Esophagus (tissue), 2 donors: ENCODE results near the gene PVR. TPM values are rescaled to one million over a fixed set of nuclear protein-coding genes. Genes with fewer than 3 reads are reported as not detected.

Experiments used
- H3K27ac ChIP-seq, 2 donors: one replicate each; pipeline ENCODE4 v1.5.1; 2013; ENCODE audit warnings: low read depth in 2 of 2, mild to moderate bottlenecking in 2 of 2, inconsistent platforms in 1 of 2, low read length in 1 of 2, moderate library complexity in 1 of 2
- H3K27me3 ChIP-seq, 2 donors: one replicate each; pipeline ENCODE4 v1.6.1; 2013; ENCODE audit warnings: low read length in 2 of 2, control low read depth in 1 of 2, mild to moderate bottlenecking in 1 of 2; ENCODE audit not compliant: insufficient read depth in 2 of 2, control insufficient read depth in 1 of 2
- H3K36me3 ChIP-seq, 2 donors: one replicate each; pipeline ENCODE4 v1.6.1; 2013; ENCODE audit warnings: low read length in 1 of 2; ENCODE audit not compliant: control insufficient read depth in 2 of 2, insufficient read depth in 2 of 2
- H3K4me1 ChIP-seq, 2 donors: one replicate each; pipeline ENCODE4 v1.6.1; 2013; ENCODE audit warnings: low read length in 1 of 2; ENCODE audit not compliant: control insufficient read depth in 2 of 2, insufficient read depth in 2 of 2
- H3K4me3 ChIP-seq, 2 donors: one replicate each; pipeline ENCODE4 v1.5.1; 2013; ENCODE audit warnings: low read length in 2 of 2, mild to moderate bottlenecking in 2 of 2, low read depth in 1 of 2, moderate library complexity in 1 of 2
- H3K9me3 ChIP-seq, 2 donors: one replicate each; pipeline ENCODE4 v1.6.1; 2013; ENCODE audit warnings: mild to moderate bottlenecking in 2 of 2, low read depth in 1 of 2, low read length in 1 of 2, moderate library complexity in 1 of 2; ENCODE audit not compliant: control insufficient read depth in 2 of 2, insufficient read depth in 1 of 2
- WGBS, 2 donors: extraction: QIAGEN DNeasy Blood & Tissue Kit; methylation state at CpG; one replicate each; pipeline ENCODE4 v1.1.7; 2013; 5-methylcytosine and 5-hydroxymethylcytosine counted together
- polyA plus RNA-seq, 2 donors: library from polyadenylated mRNA; stranded (reverse); fragments of 200-250 nt; gene quantifications; one replicate each; pipeline ENCODE4 v1.2.3, GENCODE V29; 2013
- donor health status: healthy with polysubstance abuse.
- donor health status: Bipolar disorder and iron deficiency.

Gene PVR
- polyA plus RNA-seq, 2 donors, result 9.5 to 10.2 TPM

GRCh38 chr19:44641501-44642265 lies 2.0 kb upstream of the PVR start:
- no peaks in the 10 kb centered on the region for H3K36me3 ChIP-seq
- no peak overlapping the region for H3K27ac ChIP-seq
- 88 to 91% methylated on average over 9 of the region's 9 CpGs for WGBS, 2 donors
- no peaks in the 10 kb centered on the region for H3K9me3 ChIP-seq
- H3K27me3 ChIP-seq, result no peaks in the 10 kb centered on the region
- peaks cover 0 to 2% of the 10 kb centered on the region in 2 donors for H3K4me1 ChIP-seq
- no peak overlapping the region for H3K4me3 ChIP-seq

- H3K36me3 ChIP-seq, result peaks cover 0 to 3% of the 10 kb centered on the region in 2 donors
- 55 to 59% methylated on average over 1 of the region's 1 CpG for WGBS, 2 donors
These were observed 1.3 kb upstream of the PVR start for GRCh38 chr19:44642377-44642776.

DNA sequence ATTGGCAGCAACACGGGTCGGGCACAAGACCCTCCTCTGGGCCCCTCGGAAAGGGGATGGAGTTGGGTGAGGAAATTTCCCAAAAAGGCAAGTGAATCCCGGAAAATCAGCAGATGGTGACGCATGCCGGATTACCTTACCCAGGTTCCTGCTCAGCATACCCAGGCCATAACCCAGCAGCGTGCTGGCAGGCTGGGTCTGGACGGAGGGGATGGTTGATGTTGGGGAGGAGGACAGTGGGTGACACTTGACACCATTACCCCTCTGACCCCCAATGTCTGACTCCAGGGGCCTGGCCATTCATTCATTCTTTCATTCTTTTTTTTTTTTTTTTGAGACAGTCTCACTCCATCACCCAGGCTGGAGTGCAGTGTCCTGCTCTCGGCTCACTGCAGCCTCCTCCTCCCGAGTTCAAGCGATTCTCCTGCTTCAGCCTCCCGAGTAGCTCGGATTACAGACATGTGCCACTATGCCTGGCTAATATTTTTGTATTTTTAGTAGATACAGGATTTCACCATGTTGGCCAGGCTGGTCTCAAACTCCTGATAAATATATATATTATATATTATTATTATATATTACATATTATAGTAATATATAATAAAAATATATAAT lies 799 bp downstream of the PVR start:
- H3K27me3 ChIP-seq, result no peaks in the 10 kb centered on the region
- H3K9me3 ChIP-seq, result no peaks in the 10 kb centered on the region
- peak overlapping the region; percentile 60 to 71 for H3K27ac ChIP-seq
- peaks cover 0 to 4% of the 10 kb centered on the region in 2 donors for H3K36me3 ChIP-seq
- H3K4me3 ChIP-seq, result peak overlapping the region; percentile 77 to 86
- H3K4me1 ChIP-seq, result no peaks in the 10 kb centered on the region
- WGBS, 2 donors, result 8 to 9% methylated on average over 13 of the region's 13 CpGs

More at GRCh38 chr19:44642377-44642776, 1.3 kb upstream of the PVR start:
- Histone ChIP-seq H3K27me3 (no peaks in the 10 kb centered on the region), H3K27ac (no peak overlapping the region), H3K9me3 (no peaks in the 10 kb centered on the region), H3K4me3 (no peak overlapping the region), H3K4me1 (peaks cover 0 to 2% of the 10 kb centered on the region in 2 donors)

- Histone ChIP-seq H3K36me3 (peaks cover 0 to 10% of the 10 kb centered on the region in 2 donors), H3K4me1 (no peaks in the 10 kb centered on the region), H3K27me3 (no peaks in the 10 kb centered on the region), H3K9me3 (no peaks in the 10 kb centered on the region), H3K4me3 (no peak overlapping the region), H3K27ac (no peak overlapping the region)
- 77 to 83% methylated on average over 8 of the region's 8 CpGs for WGBS, 2 donors
These were observed 1.8 kb downstream of the PVR start for GRCh38 chr19:44645407-44646048.

DNA sequence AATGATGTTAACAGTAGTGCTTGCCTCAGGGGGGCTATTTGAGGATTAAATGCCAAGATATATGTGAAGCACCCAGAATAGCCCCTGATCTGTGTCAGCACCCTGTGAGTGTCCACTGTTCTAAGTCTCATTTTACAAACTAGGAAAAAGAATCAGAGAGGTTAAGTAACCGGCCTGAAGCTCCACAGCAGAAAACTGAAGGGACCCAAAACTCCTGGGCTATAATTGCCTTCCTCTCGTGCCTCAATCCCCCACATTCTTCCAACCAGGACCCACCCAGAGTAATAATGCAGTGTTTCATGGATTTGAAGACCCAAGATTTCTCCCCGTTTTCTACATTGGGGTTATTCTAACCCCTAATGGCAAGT lies 2.3 kb downstream of the PVR start:
- H3K36me3 ChIP-seq, result peaks cover 0 to 11% of the 10 kb centered on the region in 2 donors
- no peaks in the 10 kb centered on the region for H3K9me3 ChIP-seq
- WGBS, 2 donors, result 95 to 97% methylated on average over 3 of the region's 3 CpGs
- no peaks in the 10 kb centered on the region for H3K4me1 ChIP-seq
- no peak overlapping the region for H3K4me3 ChIP-seq
- H3K27ac ChIP-seq, result no peak overlapping the region
- H3K27me3 ChIP-seq, result no peaks in the 10 kb centered on the region

- no peak overlapping the region for H3K4me3 ChIP-seq
- peaks cover 0 to 18% of the 10 kb centered on the region in 2 donors for H3K36me3 ChIP-seq
- no peaks in the 10 kb centered on the region for H3K9me3 ChIP-seq
- H3K27ac ChIP-seq, result no peak overlapping the region
- H3K27me3 ChIP-seq, result no peaks in the 10 kb centered on the region
- 78 to 82% methylated on average over 31 of the region's 31 CpGs for WGBS, 2 donors
- H3K4me1 ChIP-seq, result no peaks in the 10 kb centered on the region
These were observed 3.4 kb downstream of the PVR start for GRCh38 chr19:44647144-44647543.

DNA sequence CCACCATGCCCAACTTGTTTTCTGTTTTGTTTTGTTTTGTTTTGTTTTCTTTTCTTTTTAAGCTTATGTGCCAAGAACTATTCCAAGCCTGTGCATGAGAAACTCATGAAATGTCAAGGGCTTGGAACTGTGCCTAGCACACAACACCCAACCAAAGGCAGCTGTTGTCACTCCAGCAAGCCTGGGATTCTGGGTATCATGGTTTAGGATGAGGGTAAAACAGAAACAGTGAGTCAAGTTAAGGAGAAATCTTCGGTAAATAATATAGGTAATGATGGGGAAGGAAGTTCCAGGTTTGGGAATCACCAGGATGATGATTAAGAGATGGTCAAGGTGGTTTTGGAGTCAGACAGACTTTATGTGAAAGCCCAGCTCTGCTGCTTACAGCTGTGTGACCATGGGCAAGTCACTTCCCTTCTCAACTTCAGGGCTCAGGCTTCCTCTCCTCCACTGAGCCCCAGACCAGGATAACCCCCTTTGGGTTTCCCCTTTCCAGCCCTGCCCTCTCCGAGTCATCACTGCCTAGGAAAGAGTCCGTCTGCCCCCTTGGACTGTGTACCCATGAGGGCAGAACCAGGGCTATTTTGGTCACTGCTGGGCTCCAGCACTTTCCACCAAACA lies 5.0 kb downstream of the PVR start:
- no peaks in the 10 kb centered on the region for H3K9me3 ChIP-seq
- no peak overlapping the region for H3K4me3 ChIP-seq
- H3K4me1 ChIP-seq, result no peaks in the 10 kb centered on the region
- H3K27me3 ChIP-seq, result no peaks in the 10 kb centered on the region
- H3K27ac ChIP-seq, result no peak overlapping the region
- peaks cover 5 to 28% of the 10 kb centered on the region in 2 donors for H3K36me3 ChIP-seq
- 59 to 67% methylated on average over 3 of the region's 3 CpGs for WGBS, 2 donors

DNA sequence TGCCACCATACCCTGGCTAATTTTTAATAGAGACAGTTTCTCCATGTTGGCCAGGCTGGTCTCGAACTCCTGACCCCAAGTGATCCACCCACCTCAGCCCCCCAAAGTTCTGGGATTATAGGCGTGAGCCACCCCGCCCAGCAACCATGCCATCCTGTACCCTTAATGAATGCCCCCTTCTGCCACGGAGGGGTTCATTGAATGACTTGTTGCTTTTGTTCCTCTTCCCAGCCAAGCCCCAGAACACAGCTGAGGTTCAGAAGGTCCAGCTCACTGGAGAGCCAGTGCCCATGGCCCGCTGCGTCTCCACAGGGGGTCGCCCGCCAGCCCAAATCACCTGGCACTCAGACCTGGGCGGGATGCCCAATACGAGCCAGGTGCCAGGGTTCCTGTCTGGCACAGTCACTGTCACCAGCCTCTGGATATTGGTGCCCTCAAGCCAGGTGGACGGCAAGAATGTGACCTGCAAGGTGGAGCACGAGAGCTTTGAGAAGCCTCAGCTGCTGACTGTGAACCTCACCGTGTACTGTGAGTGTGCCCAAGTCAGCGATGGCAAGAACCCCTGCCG lies 6.0 kb downstream of the PVR start:
- 86 to 91% methylated on average over 15 of the region's 15 CpGs for WGBS, 2 donors

GRCh38 chr19:44653343-44653742 lies 9.6 kb downstream of the PVR start:
- WGBS, 2 donors, result 90 to 95% methylated on average over 5 of the region's 5 CpGs
- H3K36me3 ChIP-seq, result peaks cover 8 to 34% of the 10 kb centered on the region in 2 donors
- H3K27me3 ChIP-seq, result no peaks in the 10 kb centered on the region

More for the DNA sequence above, 6.0 kb downstream of the PVR start:
- no peaks in the 10 kb centered on the region for H3K27me3 ChIP-seq
- H3K27ac ChIP-seq, result no peak overlapping the region
- no peaks in the 10 kb centered on the region for H3K4me1 ChIP-seq
- no peaks in the 10 kb centered on the region for H3K9me3 ChIP-seq
- H3K36me3 ChIP-seq, result peaks cover 5 to 29% of the 10 kb centered on the region in 2 donors
- no peak overlapping the region for H3K4me3 ChIP-seq

More at GRCh38 chr19:44653343-44653742, 9.6 kb downstream of the PVR start:
- Histone ChIP-seq H3K27ac (no peak overlapping the region), H3K4me3 (no peak overlapping the region), H3K9me3 (no peaks in the 10 kb centered on the region), H3K4me1 (no peaks in the 10 kb centered on the region)
